Skeletal muscle satellite cell (primary cell): ENCODE data around the gene TECR. TPM values are rescaled to one million over a fixed set of nuclear protein-coding genes. Genes with fewer than 3 reads are reported as not detected.

Experiments
- H3K27me3 ChIP-seq: 2 replicates; pipeline ENCODE4 v1.7.0; 2013; ENCODE audit warnings: low read length; ENCODE audit not compliant: control insufficient read depth, insufficient read depth
- H3K36me3 ChIP-seq: 2 replicates; pipeline ENCODE4 v1.7.0; 2013; ENCODE audit warnings: mild to moderate bottlenecking, control low read depth, low read length; ENCODE audit not compliant: insufficient read depth
- H3K4me1 ChIP-seq: 2 replicates; pipeline ENCODE4 v1.7.0; 2013; ENCODE audit warnings: low read length; ENCODE audit not compliant: control insufficient read depth, insufficient read depth
- H3K4me2 ChIP-seq: 2 replicates; pipeline ENCODE4 v1.7.0; 2013; ENCODE audit warnings: mild to moderate bottlenecking, low read length
- H3K4me3 ChIP-seq: 2 replicates; pipeline ENCODE4 v1.7.0; 2013; ENCODE audit warnings: low read length
- H3K9ac ChIP-seq: 2 replicates; pipeline ENCODE4 v1.7.0; 2013; ENCODE audit warnings: mild to moderate bottlenecking, low read depth, low read length, moderate library complexity
- H3K9me3 ChIP-seq: replicated peaks from 2 replicates; pipeline ENCODE4 v1.7.0; 2013; ENCODE audit warnings: mild to moderate bottlenecking, control low read depth, low read length
- small RNA-seq: library from RNA; depleted of rRNA; stranded (forward); fragments of <200 nt; gene quantifications from one replicate; pipeline ENCODE3, GENCODE V24; 2012

The TECR gene

DNA sequence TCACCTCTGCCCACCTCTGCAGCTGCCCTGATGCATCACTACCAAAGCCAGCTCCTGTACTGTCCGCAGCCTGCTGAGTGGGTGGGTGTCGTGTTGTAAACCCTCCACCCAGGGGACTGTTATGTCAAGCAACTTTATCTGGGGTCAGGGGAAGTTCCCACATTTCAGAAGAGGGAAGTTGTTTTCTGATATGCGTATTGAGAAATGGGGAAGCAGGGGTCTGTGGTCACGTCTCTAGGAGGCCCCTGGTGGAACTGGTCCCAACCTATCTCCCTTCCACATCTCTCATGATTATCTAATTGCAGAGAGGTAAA is 84.7 kb downstream of the TECR start:
- H3K9ac ChIP-seq, result no peak overlapping the region

More for the DNA sequence above, 84.7 kb downstream of the TECR start:
- Histone ChIP-seq H3K4me1 (no peaks in the 10 kb centered on the region), H3K9me3 (no peaks in the 10 kb centered on the region), H3K4me2 (no peak overlapping the region), H3K4me3 (no peak overlapping the region), H3K36me3 (no peaks in the 10 kb centered on the region), H3K27me3 (no peaks in the 10 kb centered on the region)

Small RNA genes within 50 kb of the gene (small RNA-seq; reads per million reads assigned to genes)
- not detected for gene RN7SL842P
- not detected for gene SNRPGP15
